Central memory CD8-positive, alpha-beta T cell (primary cell): ENCODE results near the gene EPHA3.

ENCODE experiments used
- ATAC-seq: fragments of 150-1000 bp; cut with Tn5 transposase; replicated peaks from 2 replicates; pipeline ENCODE4 v1.10.0; 2022; ENCODE audit warnings: mild to moderate bottlenecking, moderate FRiP score, moderate number of reproducible peaks; ENCODE audit not compliant: poor library complexity, severe bottlenecking; ENCODE audit errors: extremely low read depth
- DNase-seq, 2 donors: peaks; one replicate each; pipeline ENCODE4 v3.0.0; 2021; ENCODE audit warnings: low spot score in 2 of 2
- H3K27ac Mint-ChIP-seq: one replicate; pipeline ENCODE4 v1.8.0; 2022; ENCODE audit warnings: low read depth, mild to moderate bottlenecking, moderate library complexity, mixed read lengths
- H3K27me3 Mint-ChIP-seq: one replicate; pipeline ENCODE4 v1.8.0; 2022; ENCODE audit warnings: mixed read lengths
- H3K36me3 Mint-ChIP-seq: one replicate; pipeline ENCODE4 v1.8.0; 2022; ENCODE audit warnings: mild to moderate bottlenecking, moderate library complexity, mixed read lengths; ENCODE audit not compliant: insufficient read depth
- H3K4me1 Mint-ChIP-seq: one replicate; pipeline ENCODE4 v1.8.0; 2022; ENCODE audit warnings: mixed read lengths
- H3K4me3 Mint-ChIP-seq: one replicate; pipeline ENCODE4 v1.8.0; 2022; ENCODE audit warnings: mild to moderate bottlenecking, moderate library complexity, mixed read lengths
- H3K9me3 Mint-ChIP-seq: one replicate; pipeline ENCODE4 v1.8.0; 2022; ENCODE audit warnings: mixed read lengths

Gene EPHA3

DNA sequence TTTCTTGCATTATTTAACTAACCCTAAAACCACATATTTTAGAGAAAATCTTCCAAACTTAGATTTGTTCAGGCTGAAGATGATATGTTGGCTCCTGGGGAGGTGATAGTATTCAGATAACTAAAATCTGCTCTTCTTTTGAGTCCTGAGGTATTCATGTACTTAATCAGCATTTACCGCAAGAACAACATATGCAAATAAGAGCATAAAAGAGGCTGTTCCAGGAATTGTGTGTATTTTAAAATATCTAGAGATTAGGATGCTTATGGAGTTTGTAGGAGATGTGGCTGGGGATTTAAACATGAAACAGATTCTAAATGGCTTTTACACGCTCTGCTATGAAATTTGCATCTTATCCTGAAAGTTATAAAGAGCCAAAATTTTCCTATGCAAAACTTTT, 298.2 kb downstream of the EPHA3 start:
- H3K27ac Mint-ChIP-seq: no peak overlapping the region
- H3K36me3 Mint-ChIP-seq: no peaks in the 10 kb centered on the region

DNA sequence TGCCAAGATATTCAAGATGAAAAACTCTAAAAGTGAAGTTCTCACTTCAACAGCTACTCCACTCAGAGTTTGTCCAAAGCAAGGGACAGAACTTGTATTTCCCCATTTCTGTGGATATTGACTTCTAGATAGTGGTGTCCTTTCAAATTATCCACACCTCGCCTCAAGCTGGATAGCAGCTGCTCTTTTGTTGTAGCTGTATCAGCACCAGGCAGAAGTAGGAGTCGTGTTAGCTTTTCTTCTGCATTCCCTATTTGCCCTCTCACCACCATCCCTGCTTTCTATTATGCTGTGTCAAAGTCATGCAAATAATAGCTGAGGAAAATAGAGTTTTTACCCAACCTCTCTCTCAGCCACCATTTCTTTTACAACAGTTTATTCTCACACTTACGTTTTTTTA, 303.8 kb downstream of the EPHA3 start:
- ATAC-seq (no peak), DNase-seq (no peak)
- Mint-ChIP-seq H3K9me3 (peaks cover 6% of the 10 kb centered on the region), H3K27me3 (no peaks in the 10 kb centered on the region), H3K27ac (no peak overlapping the region), H3K36me3 (no peaks in the 10 kb centered on the region), H3K4me1 (no peaks in the 10 kb centered on the region), H3K4me3 (no peak overlapping the region)

More for the DNA sequence above, 298.2 kb downstream of the EPHA3 start:
- ATAC-seq (no peak), DNase-seq (no peak)
- H3K4me3 Mint-ChIP-seq: no peak overlapping the region
- H3K4me1 Mint-ChIP-seq: no peaks in the 10 kb centered on the region
- peaks cover 11% of the 10 kb centered on the region for H3K9me3 Mint-ChIP-seq
- H3K27me3 Mint-ChIP-seq: no peaks in the 10 kb centered on the region

DNA sequence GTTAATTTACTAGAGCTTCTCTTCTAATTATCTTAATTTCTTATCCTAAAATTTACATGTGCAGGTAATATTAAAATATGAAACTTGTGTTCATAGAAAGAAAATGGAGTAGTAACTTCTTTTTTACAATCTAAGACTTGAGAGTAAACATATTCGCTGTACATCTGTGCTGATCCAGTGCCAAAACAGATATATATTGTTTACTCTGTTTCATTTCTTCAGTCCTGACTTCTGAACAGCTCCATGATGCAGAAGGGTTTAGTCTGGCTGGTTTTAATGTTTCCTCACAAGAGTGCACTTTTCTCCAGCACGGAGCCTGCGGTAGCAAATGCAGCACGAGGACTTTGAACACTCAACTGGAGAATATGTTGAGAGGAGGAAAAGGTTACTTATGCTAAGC, 306.8 kb downstream of the EPHA3 start:
- DNase-seq (no peak), ATAC-seq (no peak)
- no peaks in the 10 kb centered on the region for H3K27me3 Mint-ChIP-seq
- no peaks in the 10 kb centered on the region for H3K4me1 Mint-ChIP-seq
- H3K36me3 Mint-ChIP-seq: no peaks in the 10 kb centered on the region
- H3K4me3 Mint-ChIP-seq: no peak overlapping the region
- H3K9me3 Mint-ChIP-seq: no peaks in the 10 kb centered on the region
- no peak overlapping the region for H3K27ac Mint-ChIP-seq

DNA sequence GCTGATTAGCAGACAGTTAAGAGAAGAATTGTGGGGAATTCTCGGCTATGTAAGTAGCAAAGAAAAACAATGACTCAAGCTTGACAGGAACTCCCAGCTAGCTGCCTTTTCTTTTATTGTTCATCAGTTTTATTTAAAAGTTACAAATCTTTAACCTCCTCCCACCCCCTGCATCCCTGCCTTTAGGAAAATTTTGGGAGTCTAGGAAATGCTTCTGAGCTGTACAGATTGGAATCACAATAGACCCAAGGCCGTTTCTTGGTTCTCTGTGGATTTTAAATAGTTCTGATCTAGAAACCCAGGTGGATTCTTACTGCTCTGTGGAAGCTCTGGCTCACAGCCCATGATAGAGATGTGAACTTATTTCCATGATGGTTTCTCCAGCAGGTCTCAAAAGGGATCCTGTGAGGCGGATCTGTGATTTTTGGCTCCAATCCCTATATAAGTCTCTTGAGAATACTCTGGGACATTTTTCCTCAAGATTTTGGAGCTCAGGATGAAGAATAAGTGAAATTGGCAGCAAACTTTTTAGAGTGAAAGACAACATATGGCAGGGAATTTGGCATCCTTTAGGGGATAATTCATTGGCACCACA, 312.3 kb downstream of the EPHA3 start:
- Mint-ChIP-seq H3K27ac (no peak overlapping the region), H3K27me3 (no peaks in the 10 kb centered on the region), H3K36me3 (no peaks in the 10 kb centered on the region), H3K4me1 (no peaks in the 10 kb centered on the region), H3K9me3 (no peaks in the 10 kb centered on the region), H3K4me3 (no peak overlapping the region)
- ATAC-seq: no peak
- no peak for DNase-seq

DNA sequence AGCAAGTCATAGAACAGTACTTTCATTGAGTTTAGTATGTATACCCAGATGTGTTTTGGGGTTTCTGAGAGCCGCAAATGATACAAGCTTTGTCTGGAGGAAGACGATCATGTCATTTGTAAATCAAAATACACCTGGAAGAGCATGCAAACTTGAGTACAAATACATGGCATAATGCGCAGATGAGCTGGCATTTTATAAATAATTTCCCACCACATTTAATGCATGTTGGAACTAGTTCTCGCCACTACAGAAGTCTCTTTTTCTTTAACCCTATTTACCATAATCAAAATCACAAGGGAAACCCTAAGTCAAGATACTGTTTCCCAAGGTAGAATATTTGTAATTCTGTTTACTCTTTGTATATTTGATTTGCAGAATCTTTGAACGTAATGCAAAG, 318.6 kb downstream of the EPHA3 start:
- H3K4me1 Mint-ChIP-seq: no peaks in the 10 kb centered on the region
- no peak overlapping the region for H3K4me3 Mint-ChIP-seq
- DNase-seq (no peak), ATAC-seq (no peak)
- no peaks in the 10 kb centered on the region for H3K27me3 Mint-ChIP-seq
- H3K9me3 Mint-ChIP-seq: no peaks in the 10 kb centered on the region
- no peak overlapping the region for H3K27ac Mint-ChIP-seq
- no peaks in the 10 kb centered on the region for H3K36me3 Mint-ChIP-seq

DNA sequence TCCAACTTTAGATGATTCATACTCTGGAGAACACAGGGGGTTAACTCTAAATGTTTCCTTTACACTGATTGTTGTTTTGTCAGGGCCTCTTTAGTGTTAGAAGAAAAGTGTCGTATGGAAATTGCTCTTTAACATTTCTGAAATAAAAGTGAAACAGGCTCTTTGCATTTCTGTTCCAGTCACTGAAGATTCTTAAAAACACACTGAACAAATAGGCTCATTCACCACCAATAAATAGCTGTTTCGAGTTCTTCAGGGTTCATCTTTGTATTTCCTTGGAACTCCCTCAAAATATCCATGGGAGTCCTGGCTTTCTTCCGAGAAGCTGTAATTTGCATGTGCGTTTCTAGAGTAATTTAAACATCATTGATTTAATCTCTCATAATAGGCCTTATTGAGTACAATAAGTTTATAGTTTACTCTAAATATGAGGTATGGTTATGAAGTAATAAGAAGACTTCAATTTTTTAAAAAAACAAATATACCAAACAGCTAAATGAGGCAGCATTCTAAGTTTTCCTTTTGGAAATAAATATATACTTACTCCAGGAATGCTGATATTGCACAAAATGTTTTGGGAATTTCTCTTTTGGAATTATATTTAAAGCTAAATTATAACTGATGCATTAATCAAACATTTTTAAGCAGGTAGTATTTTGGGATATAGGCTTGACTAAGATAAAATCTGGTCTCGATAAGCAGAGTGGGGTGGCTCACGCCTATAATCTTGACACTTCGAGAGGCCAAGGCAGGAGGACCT, 327.4 kb downstream of the EPHA3 start:
- Mint-ChIP-seq H3K36me3 (no peaks in the 10 kb centered on the region), H3K4me3 (no peak overlapping the region), H3K27ac (no peak overlapping the region), H3K4me1 (no peaks in the 10 kb centered on the region), H3K27me3 (no peaks in the 10 kb centered on the region), H3K9me3 (peaks cover 5% of the 10 kb centered on the region)
- no peak for DNase-seq
- no peak for ATAC-seq

DNA sequence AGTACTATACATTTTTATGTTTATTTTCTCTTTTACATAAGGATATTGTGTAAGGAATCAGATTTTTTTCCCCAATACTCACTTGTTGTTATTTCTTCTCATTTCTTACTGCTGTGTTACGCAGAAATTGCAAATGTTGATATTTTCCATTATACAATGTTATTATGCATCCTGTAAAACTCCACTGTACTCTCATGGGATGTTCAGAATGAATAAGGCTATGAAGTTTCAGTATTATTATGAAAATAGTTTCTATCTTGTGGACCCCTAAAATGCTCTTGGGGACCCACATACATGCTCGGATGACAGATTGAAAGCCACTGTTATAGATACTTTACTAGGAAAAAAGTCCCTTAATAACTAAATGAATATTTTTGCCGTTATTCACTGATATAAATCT, 329.4 kb downstream of the EPHA3 start:
- Mint-ChIP-seq H3K9me3 (peaks cover 5% of the 10 kb centered on the region), H3K27me3 (no peaks in the 10 kb centered on the region), H3K4me3 (no peak overlapping the region), H3K4me1 (no peaks in the 10 kb centered on the region), H3K36me3 (no peaks in the 10 kb centered on the region), H3K27ac (no peak overlapping the region)
- DNase-seq (no peak), ATAC-seq (no peak)

DNA sequence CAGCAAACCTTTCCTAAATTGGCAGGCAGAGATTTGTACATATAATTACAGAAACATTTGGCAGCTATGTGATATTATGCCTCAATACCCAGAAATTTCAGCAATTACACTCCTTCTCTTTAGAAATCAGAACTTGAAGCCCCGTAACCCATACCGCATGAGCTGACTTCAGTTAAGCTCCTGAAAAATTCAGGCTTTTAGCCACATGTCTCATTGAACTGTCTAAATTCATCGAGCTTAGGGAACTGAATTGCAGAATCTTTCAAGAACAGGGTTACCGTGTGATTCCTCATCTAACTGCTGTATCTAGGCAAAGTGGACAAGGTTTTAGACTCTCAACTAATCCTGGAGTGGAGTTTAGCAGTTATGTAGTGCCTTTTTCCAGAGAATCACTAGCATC, 333.0 kb downstream of the EPHA3 start:
- Mint-ChIP-seq H3K4me3 (no peak overlapping the region), H3K9me3 (peaks cover 6% of the 10 kb centered on the region), H3K36me3 (no peaks in the 10 kb centered on the region), H3K27ac (no peak overlapping the region), H3K4me1 (no peaks in the 10 kb centered on the region), H3K27me3 (no peaks in the 10 kb centered on the region)
- DNase-seq: no peak
- ATAC-seq: no peak

DNA sequence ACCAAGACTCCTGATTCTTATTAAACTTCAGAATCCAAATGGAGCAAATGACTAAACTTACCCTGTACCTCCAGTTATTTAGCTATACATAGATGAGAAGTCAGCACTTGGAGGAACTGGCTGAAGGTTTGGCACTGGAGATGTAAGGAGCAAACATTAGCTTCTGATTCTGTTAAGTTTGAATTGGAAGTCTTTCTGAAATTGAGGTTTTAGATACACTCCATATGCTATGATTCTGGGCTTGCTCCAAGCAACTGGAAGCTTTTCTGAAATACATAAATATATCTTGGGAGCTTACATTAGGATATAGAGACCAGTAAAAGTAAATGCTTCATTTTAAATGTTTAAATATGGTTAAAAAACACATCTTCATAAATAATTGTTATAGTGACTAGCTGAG, 333.7 kb downstream of the EPHA3 start:
- H3K27me3 Mint-ChIP-seq: no peaks in the 10 kb centered on the region
- no peaks in the 10 kb centered on the region for H3K36me3 Mint-ChIP-seq
- no peak overlapping the region for H3K27ac Mint-ChIP-seq
- DNase-seq: no peak
- ATAC-seq: no peak
- H3K9me3 Mint-ChIP-seq: peaks cover 6% of the 10 kb centered on the region
- H3K4me3 Mint-ChIP-seq: no peak overlapping the region
- no peaks in the 10 kb centered on the region for H3K4me1 Mint-ChIP-seq

DNA sequence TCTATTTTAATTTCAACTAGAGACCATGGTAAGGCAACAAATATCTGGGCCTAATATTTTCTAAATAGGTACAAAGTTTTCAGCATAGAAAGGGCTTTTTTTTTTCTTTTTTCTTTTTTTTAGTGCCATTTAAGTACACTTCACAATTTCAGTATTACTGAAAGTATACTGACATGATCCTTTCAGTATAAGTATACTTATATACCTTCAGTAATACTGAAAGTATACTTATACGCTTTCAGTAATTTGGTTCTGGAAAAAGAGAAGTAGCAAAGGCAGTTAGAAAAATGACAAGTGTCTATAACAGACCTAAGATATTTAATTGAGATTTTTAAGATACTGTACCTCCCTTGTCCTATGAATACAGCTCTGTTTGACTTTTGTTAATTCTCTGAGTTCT, 339.2 kb downstream of the EPHA3 start:
- Mint-ChIP-seq H3K9me3 (peaks cover 16% of the 10 kb centered on the region), H3K4me1 (no peaks in the 10 kb centered on the region), H3K27me3 (no peaks in the 10 kb centered on the region), H3K27ac (no peak overlapping the region), H3K4me3 (no peak overlapping the region), H3K36me3 (no peaks in the 10 kb centered on the region)
- ATAC-seq (no peak), DNase-seq (no peak)

DNA sequence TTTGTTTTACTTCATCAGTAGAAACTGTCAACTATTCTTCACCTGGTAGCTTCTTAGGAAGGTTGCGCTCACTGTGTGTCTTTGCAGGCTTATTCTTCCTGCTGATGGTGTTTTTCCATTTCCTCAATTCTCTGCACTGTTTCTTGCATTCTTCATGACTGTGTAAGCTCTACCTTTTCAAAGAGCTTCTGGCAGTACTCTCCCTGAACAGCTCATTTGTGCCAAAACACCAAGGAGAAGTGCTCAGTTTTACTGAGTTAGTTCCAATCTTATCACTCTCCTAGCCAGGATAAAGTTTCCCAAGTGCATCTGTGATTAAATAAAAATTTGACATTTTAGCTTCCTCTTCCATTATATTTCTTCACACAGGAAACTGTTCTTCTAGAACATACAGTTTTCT, 339.8 kb downstream of the EPHA3 start:
- Mint-ChIP-seq H3K4me1 (no peaks in the 10 kb centered on the region), H3K9me3 (peaks cover 16% of the 10 kb centered on the region), H3K27me3 (no peaks in the 10 kb centered on the region), H3K4me3 (no peak overlapping the region), H3K36me3 (no peaks in the 10 kb centered on the region), H3K27ac (no peak overlapping the region)
- ATAC-seq (no peak), DNase-seq (no peak)

DNA sequence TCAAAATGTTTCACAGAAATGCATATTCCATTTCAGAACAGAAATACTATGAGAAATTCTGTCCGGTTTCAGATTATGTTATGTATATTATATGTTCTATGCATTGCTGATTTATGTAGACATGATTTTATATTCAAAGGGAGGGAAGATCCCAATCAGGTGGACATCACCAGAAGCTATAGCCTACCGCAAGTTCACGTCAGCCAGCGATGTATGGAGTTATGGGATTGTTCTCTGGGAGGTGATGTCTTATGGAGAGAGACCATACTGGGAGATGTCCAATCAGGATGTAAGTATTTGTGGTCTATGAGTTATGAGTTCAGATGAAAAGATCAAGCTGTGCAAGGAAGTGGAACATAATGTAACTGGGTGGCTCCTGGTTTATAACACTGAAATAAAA, 341.7 kb downstream of the EPHA3 start:
- ATAC-seq (no peak), DNase-seq (no peak)
- peaks cover 19% of the 10 kb centered on the region for H3K9me3 Mint-ChIP-seq
- H3K27ac Mint-ChIP-seq: no peak overlapping the region
- H3K4me1 Mint-ChIP-seq: no peaks in the 10 kb centered on the region
- H3K36me3 Mint-ChIP-seq: no peaks in the 10 kb centered on the region
- H3K27me3 Mint-ChIP-seq: no peaks in the 10 kb centered on the region
- no peak overlapping the region for H3K4me3 Mint-ChIP-seq

DNA sequence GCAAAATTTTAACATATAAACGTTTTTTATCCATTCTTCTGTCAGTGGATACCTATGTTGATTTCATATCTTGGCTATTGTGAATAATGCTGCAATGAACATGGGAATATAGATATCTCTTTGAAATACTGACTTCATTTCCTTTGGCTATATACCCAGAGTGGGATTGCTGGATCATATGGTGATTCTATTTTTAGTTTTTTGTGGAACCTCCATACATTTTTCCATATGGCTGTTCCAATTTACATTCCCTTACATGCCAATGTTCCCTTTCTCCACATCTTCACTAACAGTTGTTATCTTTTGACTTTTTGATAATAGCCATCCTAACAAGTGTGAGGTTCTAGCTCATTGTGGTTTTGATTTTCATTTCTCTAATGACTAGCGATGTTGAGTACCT, 344.6 kb downstream of the EPHA3 start:
- H3K27ac Mint-ChIP-seq: no peak overlapping the region
- H3K9me3 Mint-ChIP-seq: peaks cover 28% of the 10 kb centered on the region
- H3K4me3 Mint-ChIP-seq: no peak overlapping the region

More for the DNA sequence above, 344.6 kb downstream of the EPHA3 start:
- H3K4me1 Mint-ChIP-seq: no peaks in the 10 kb centered on the region
- H3K36me3 Mint-ChIP-seq: no peaks in the 10 kb centered on the region
- DNase-seq: no peak
- H3K27me3 Mint-ChIP-seq: no peaks in the 10 kb centered on the region
- no peak for ATAC-seq
